ENCODE data around the gene CPSF4.

The CPSF4 gene

GRCh38 chr7:99393355-99394187 lies 45.2 kb upstream of the CPSF4 start:
- DNase-seq (ENCODE audit: low read depth): no peak
- no peak overlapping the region for H3K4me3 ChIP-seq (ENCODE audit: control insufficient read depth, low read depth, low read length)
- no peak for TF ChIP-seq CTCF (IDR thresholded peaks at IDR 0.05; ENCODE audit: control insufficient read depth, insufficient read depth, low read depth, low read length, missing control alignments)

DNA sequence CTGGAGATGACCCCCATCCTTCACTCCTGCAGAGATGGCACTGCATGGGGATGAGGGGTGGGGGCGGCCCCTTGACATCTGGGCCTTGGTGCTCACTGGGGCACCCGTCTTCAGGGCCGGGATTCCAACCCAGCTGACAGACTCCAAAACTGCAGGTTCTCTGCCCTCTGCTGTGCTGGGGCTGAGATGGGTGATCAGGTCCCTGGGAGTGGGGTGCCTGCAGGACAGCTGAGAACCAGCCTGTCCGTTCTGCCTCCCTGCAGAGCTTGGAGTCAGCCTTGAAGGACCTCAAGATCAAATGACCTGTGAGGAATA lies 44.6 kb upstream of the CPSF4 start:
- TF ChIP-seq CTCF (IDR thresholded peaks at IDR 0.05; ENCODE audit: control insufficient read depth, insufficient read depth, low read depth, low read length, missing control alignments): no peak

GRCh38 chr7:99395616-99396327 lies 43.0 kb upstream of the CPSF4 start:
- no peak for DNase-seq (ENCODE audit: low read depth)
- no peak overlapping the region for H3K4me3 ChIP-seq (ENCODE audit: control insufficient read depth, low read depth, low read length)
- no peak for TF ChIP-seq CTCF (IDR thresholded peaks at IDR 0.05; ENCODE audit: control insufficient read depth, insufficient read depth, low read depth, low read length, missing control alignments)

More for the DNA sequence above, 44.6 kb upstream of the CPSF4 start:
- H3K4me3 ChIP-seq (ENCODE audit: control insufficient read depth, low read depth, low read length): no peak overlapping the region
- DNase-seq (ENCODE audit: low read depth): no peak

- H3K4me3 ChIP-seq (ENCODE audit: control insufficient read depth, low read depth, low read length): no peak overlapping the region
- TF ChIP-seq CTCF (IDR thresholded peaks at IDR 0.05; ENCODE audit: control insufficient read depth, insufficient read depth, low read depth, low read length, missing control alignments): no peak
- no peak for DNase-seq (ENCODE audit: low read depth)
These were observed 42.1 kb upstream of the CPSF4 start for GRCh38 chr7:99396418-99397296.

DNA sequence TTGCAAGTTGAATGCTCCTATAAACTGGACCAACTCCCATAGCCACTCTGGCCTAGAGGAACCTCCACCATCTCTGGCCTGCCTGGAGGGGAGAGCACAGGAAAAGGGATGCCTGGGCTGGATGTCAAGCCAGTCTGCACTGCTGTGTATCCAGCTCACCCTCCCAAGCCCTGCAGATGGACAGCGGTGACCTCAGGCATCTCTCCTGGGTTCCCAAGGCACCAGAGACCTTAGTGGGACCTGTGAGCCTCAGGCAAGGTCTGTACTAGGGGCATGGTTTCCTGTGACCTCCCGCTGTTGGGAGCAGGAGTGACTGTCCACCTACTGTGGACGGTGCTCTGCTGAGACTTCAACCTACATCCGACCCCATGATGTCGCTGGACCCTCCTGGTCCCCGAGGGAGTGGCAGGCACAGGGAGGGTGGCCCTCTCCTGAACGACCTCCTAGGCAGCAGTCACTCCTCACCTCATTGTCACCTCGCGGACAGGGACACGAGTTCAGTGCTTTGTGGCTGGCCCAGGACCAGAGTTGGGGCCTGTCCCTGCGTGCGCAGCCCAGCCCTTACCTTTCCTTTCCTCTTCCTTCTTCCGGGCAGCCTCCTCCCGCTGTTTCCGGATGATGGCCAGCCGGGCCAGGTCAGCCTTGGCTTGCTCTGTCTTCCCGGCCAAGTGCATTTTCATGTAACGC lies 41.3 kb upstream of the CPSF4 start:
- DNase-seq (ENCODE audit: low read depth): no peak
- H3K4me3 ChIP-seq (ENCODE audit: control insufficient read depth, low read depth, low read length): no peak overlapping the region
- no peak for TF ChIP-seq CTCF (IDR thresholded peaks at IDR 0.05; ENCODE audit: control insufficient read depth, insufficient read depth, low read depth, low read length, missing control alignments)

GRCh38 chr7:99398891-99399445 lies 39.8 kb upstream of the CPSF4 start:
- no peak for DNase-seq (ENCODE audit: low read depth)
- H3K4me3 ChIP-seq (ENCODE audit: control insufficient read depth, low read depth, low read length): no peak overlapping the region
- no peak for TF ChIP-seq CTCF (IDR thresholded peaks at IDR 0.05; ENCODE audit: control insufficient read depth, insufficient read depth, low read depth, low read length, missing control alignments)

Measured in AG09309 (cell line).